Measurements from ENCODE around the gene AQP1. TPM values are rescaled to one million over a fixed set of nuclear protein-coding genes. Genes with fewer than 3 reads are reported as not detected.

AQP1 gene
- polyA plus RNA-seq (ENCODE audit: insufficient read length in 3 of 3), result 100 to 1,000 TPM; 183 to 258 (median 218) TPM

GRCh38 chr7:30911561-30911969 lies at the start of gene AQP1:
AQP1 (plus strand) TSS chr7:30911853; CDS start chr7:30911910, 57 bp downstream.
- DNase-seq (ENCODE audit: low read depth in 3 of 3, low spot score in 2 of 3), result peak in 1 of 3 donors; percentile 39

- DNase-seq (ENCODE audit: low read depth in 3 of 3, low spot score in 2 of 3), result no peak
Observed at GRCh38 chr7:30862995-30863705, 48.5 kb upstream of the AQP1 start.

GRCh38 chr7:30863706-30864035 lies 48.0 kb upstream of the AQP1 start:
- no peak for DNase-seq (ENCODE audit: low read depth in 3 of 3, low spot score in 2 of 3)

GRCh38 chr7:30864101-30864500 lies 47.6 kb upstream of the AQP1 start:
- DNase-seq (ENCODE audit: low read depth in 3 of 3, low spot score in 2 of 3), result no peak

GRCh38 chr7:30865076-30865475 lies 46.6 kb upstream of the AQP1 start:
- DNase-seq (ENCODE audit: low read depth in 3 of 3, low spot score in 2 of 3), result no peak

- no peak for DNase-seq (ENCODE audit: low read depth in 3 of 3, low spot score in 2 of 3)
Observed at GRCh38 chr7:30865821-30866220, 45.8 kb upstream of the AQP1 start.

- no peak for DNase-seq (ENCODE audit: low read depth in 3 of 3, low spot score in 2 of 3)
Observed at GRCh38 chr7:30866939-30867338, 44.7 kb upstream of the AQP1 start.

GRCh38 chr7:30867483-30867882 lies 44.2 kb upstream of the AQP1 start:
- no peak for DNase-seq (ENCODE audit: low read depth in 3 of 3, low spot score in 2 of 3)

- DNase-seq (ENCODE audit: low read depth in 3 of 3, low spot score in 2 of 3), result no peak
Observed at GRCh38 chr7:30869794-30870611, 41.6 kb upstream of the AQP1 start.

- DNase-seq (ENCODE audit: low read depth in 3 of 3, low spot score in 2 of 3), result no peak
Observed at GRCh38 chr7:30870821-30871518, 40.7 kb upstream of the AQP1 start.

GRCh38 chr7:30871655-30872054 lies 40.0 kb upstream of the AQP1 start:
- DNase-seq (ENCODE audit: low read depth in 3 of 3, low spot score in 2 of 3), result no peak

GRCh38 chr7:30873207-30873606 lies 38.4 kb upstream of the AQP1 start:
- DNase-seq (ENCODE audit: low read depth in 3 of 3, low spot score in 2 of 3), result no peak

GRCh38 chr7:30873656-30874055 lies 38.0 kb upstream of the AQP1 start:
- DNase-seq (ENCODE audit: low read depth in 3 of 3, low spot score in 2 of 3), result no peak

GRCh38 chr7:30874656-30875302 lies 36.9 kb upstream of the AQP1 start:
- no peak for DNase-seq (ENCODE audit: low read depth in 3 of 3, low spot score in 2 of 3)

GRCh38 chr7:30877015-30877769 lies 34.5 kb upstream of the AQP1 start:
- DNase-seq (ENCODE audit: low read depth in 3 of 3, low spot score in 2 of 3), result no peak

- DNase-seq (ENCODE audit: low read depth in 3 of 3, low spot score in 2 of 3), result no peak
Observed at GRCh38 chr7:30877993-30878392, 33.7 kb upstream of the AQP1 start.

GRCh38 chr7:30879139-30880124 lies 32.2 kb upstream of the AQP1 start:
- no peak for DNase-seq (ENCODE audit: low read depth in 3 of 3, low spot score in 2 of 3)

GRCh38 chr7:30880125-30880720 lies 31.4 kb upstream of the AQP1 start:
- no peak for DNase-seq (ENCODE audit: low read depth in 3 of 3, low spot score in 2 of 3)

GRCh38 chr7:30880941-30881340 lies 30.7 kb upstream of the AQP1 start:
- DNase-seq (ENCODE audit: low read depth in 3 of 3, low spot score in 2 of 3), result no peak

Data from right renal cortex interstitium (tissue), 3 donors.